ENCODE measurements around the gene USP17L11.
"Not testable (repeated sequence)": the region's sequence is repeated elsewhere in the genome, so short reads cannot be mapped to it uniquely, and the experiment has no call there.

The USP17L11 gene, protein sequence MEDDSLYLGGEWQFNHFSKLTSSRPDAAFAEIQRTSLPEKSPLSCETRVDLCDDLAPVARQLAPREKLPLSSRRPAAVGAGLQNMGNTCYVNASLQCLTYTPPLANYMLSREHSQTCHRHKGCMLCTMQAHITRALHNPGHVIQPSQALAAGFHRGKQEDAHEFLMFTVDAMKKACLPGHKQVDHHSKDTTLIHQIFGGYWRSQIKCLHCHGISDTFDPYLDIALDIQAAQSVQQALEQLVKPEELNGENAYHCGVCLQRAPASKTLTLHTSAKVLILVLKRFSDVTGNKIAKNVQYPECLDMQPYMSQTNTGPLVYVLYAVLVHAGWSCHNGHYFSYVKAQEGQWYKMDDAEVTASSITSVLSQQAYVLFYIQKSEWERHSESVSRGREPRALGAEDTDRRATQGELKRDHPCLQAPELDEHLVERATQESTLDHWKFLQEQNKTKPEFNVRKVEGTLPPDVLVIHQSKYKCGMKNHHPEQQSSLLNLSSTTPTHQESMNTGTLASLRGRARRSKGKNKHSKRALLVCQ

GRCh38 chr4:9215105-9215504 lies at the start of gene USP17L11:
USP17L11 (plus strand) TSS chr4:9215405; CDS start chr4:9215405, 0 bp downstream.
- not testable (repeated sequence) for DNase-seq

DNA sequence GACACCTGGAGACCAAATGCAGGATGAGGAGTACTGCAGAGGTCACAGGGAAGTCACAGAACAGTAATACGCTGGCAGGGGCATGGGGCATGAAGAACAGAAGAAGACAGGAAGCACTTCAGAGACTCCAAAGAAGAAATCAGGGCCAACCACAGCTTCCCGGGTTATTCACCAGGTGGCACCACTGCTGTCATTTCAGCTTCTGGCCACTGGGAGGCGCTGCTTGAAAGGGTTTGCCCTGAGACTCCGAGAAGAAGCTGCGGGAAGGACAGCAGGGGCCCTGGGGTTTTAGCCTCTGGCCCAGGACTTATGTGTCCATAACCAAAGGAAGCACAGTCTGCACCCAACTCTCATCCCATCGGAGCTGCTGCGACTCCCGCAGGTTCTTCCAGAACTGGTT lies 49.2 kb upstream of the USP17L11 start:
- DNase-seq = peak in 7 of 56 donors; percentile 0 to 26 (median 8)

DNA sequence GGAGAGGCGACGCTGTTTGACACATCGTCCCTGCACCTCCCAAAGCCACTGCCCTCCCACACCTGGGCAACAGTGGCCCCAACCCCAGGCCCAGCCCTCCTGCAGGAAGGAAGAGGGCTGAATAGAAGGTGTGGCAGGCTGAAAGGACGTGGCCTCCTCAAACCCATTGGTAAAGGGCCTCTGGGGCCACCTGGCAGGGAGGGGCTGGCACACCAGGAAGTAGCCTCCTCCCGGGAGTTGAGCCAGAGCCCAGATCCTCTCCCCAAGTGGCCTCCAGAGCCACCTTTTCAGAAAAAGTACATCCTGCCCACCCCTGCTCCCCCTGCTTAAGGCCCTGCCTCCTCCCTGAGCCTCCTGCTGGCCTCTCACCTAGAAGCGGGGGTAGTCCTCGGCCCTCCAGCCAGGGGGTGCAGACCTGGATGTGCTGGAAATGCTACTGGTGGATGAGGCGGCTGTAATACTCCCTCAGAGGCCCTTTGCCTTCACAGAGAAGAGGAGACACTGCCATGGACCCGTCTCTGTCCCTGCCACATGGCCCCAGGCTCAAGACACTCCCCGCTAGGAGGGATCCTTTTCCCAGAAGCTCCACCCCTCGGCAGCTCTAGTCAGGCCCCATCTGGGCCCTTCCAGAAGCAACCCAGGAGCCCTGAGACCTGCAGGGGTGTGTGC lies 45.3 kb upstream of the USP17L11 start, which contains the start of gene FAM90A26:
TSS of gene FAM90A26 (plus strand) at position 619 of the 669 bp plus-strand sequence. CDS start 2,764 bp downstream, outside the sequence.
- DNase-seq = not testable (repeated sequence)

DNA sequence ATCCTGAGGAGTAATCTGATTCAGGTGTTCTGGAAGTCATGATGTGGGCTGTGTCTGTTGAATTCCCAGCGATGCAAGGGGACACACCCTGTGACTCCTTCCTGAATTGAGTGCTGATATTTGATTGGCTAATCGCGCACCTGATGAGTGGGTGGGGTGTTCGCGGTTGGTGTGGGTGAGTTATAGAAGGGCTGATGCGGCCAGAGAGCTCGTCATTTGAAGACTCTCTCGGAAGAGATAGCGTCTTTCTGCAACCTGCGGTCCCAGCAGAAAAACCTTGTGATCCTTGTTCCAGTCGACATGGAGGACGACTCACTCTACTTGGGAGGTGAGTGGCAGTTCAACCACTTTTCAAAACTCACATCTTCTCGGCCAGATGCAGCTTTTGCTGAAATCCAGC lies 4.8 kb upstream of the USP17L11 start, which contains the start of gene USP17L10:
TSS of gene USP17L10 (plus strand) at position 301 of the 400 bp plus-strand sequence. CDS start at position 301, 0 bp downstream.
- not testable (repeated sequence) for DNase-seq

DNA sequence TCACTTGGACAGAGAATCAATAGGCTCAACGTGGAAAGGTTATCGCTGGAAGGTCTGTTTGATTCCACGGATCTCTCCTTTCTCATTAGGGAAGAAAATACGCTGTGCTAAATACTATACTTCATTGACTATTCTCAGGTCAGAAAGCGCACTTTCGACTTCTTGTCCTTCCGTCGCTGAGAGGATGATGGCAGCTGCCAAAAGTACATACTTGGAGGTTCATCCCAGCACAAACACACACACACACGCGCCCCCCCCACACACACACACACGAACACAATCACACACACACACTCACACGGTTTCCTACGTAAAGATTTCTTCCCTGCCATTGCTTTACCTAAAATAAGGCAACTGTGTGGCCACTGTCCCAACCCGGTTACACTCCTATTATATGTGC lies 504 bp upstream of the USP17L11 start:
- not testable (repeated sequence) for DNase-seq

- not testable (repeated sequence) for DNase-seq
Observed at GRCh38 chr4:9219852-9220251, 4.6 kb downstream of the USP17L11 start, which contains the start of gene USP17L12. USP17L12 (plus strand) TSS chr4:9220152; CDS start chr4:9220152, 0 bp downstream.

DNA sequence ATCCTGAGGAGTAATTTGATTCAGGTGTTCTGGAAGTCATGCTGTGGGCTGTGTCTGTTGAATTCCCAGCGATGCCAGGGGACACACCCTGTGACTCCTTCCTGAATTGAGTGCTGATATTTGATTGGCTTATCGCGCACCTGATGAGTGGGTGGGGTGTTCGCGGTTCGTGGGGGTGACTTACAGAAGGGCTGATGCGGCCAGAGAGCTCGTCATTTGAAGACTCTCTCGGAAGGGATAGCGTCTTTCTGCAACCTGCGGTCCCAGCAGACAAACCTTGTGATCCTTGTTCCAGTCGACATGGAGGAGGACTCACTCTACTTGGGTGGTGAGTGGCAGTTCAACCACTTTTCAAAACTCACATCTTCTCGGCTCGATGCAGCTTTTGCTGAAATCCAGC lies 9.4 kb downstream of the USP17L11 start, which contains the start of gene USP17L13:
TSS of gene USP17L13 (plus strand) at position 301 of the 400 bp plus-strand sequence. CDS start at position 301, 0 bp downstream.
- DNase-seq = not testable (repeated sequence)

DNA sequence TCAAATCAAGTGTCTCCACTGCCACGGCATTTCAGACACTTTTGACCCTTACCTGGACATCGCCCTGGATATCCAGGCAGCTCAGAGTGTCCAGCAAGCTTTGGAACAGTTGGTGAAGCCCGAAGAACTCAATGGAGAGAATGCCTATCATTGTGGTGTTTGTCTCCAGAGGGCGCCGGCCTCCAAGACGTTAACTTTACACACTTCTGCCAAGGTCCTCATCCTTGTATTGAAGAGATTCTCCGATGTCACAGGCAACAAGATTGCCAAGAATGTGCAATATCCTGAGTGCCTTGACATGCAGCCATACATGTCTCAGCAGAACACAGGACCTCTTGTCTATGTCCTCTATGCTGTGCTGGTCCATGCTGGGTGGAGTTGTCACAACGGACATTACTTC lies 15.0 kb downstream of the USP17L11 start:
- not testable (repeated sequence) for DNase-seq

- DNase-seq = not testable (repeated sequence)
Observed at GRCh38 chr4:9234085-9234484, 18.9 kb downstream of the USP17L11 start, which contains the start of gene USP17L15. USP17L15 (plus strand) TSS chr4:9234385; CDS start chr4:9234385, 0 bp downstream.

GRCh38 chr4:9238461-9238860 lies 23.3 kb downstream of the USP17L11 start:
- DNase-seq = not testable (repeated sequence)

GRCh38 chr4:9243579-9243978 lies 28.4 kb downstream of the USP17L11 start, which contains the start of gene USP17L17:
USP17L17 (plus strand) TSS chr4:9243879; CDS start chr4:9243879, 0 bp downstream.
- DNase-seq = not testable (repeated sequence)

- DNase-seq = not testable (repeated sequence)
Observed at GRCh38 chr4:9247953-9248680, 32.9 kb downstream of the USP17L11 start, which contains the start of gene USP17L18. USP17L18 (plus strand) TSS chr4:9248630; CDS start chr4:9248630, 0 bp downstream.

GRCh38 chr4:9253078-9253477 lies 37.9 kb downstream of the USP17L11 start, which contains the start of gene USP17L19:
USP17L19 (plus strand) TSS chr4:9253378; CDS start chr4:9253378, 0 bp downstream.
- DNase-seq = not testable (repeated sequence)

- DNase-seq = not testable (repeated sequence)
Observed at GRCh38 chr4:9257824-9258223, 42.6 kb downstream of the USP17L11 start, which contains the start of gene USP17L20. USP17L20 (plus strand) TSS chr4:9258124; CDS start chr4:9258124, 0 bp downstream.

- not testable (repeated sequence) for DNase-seq
Observed at GRCh38 chr4:9262572-9262971, 47.4 kb downstream of the USP17L11 start, which contains the start of gene USP17L21. USP17L21 (plus strand) TSS chr4:9262872; CDS start chr4:9262872, 0 bp downstream.
